Skin epidermis (tissue), 12 donors: ENCODE results near the gene KCNN3.

Source experiments
- H3K27ac ChIP-seq, 21 experiments: fragments of 200-600 bp; sonication (generic) in 11 of 21; one replicate each; pipeline ENCODE4 v1.5.0; 2020; ENCODE audit warnings: mild to moderate bottlenecking in 3 of 21, inconsistent platforms in 2 of 21, moderate library complexity in 2 of 21
- H3K4me3 ChIP-seq, 7 experiments: fragments of 200-600 bp; sonication (generic) in 2 of 7; one replicate each; pipeline ENCODE4 v1.5.0; 2020; ENCODE audit warnings: inconsistent platforms in 2 of 7, mild to moderate bottlenecking in 2 of 7, moderate library complexity in 1 of 7

The KCNN3 gene

GRCh38 chr1:154659823-154660592 lies 210.1 kb downstream of the KCNN3 start:
- Histone ChIP-seq H3K27ac (no peak overlapping the region), H3K4me3 (no peak overlapping the region)

GRCh38 chr1:154657556-154657955 lies 212.5 kb downstream of the KCNN3 start:
- no peak overlapping the region for H3K27ac ChIP-seq
- no peak overlapping the region for H3K4me3 ChIP-seq

GRCh38 chr1:154652893-154653292 lies 217.2 kb downstream of the KCNN3 start:
- Histone ChIP-seq H3K4me3 (no peak overlapping the region), H3K27ac (no peak overlapping the region)
